H9 (cell line): ENCODE results near the gene AP1S1. TPM values are rescaled to one million over a fixed set of nuclear protein-coding genes. Genes with fewer than 3 reads are reported as not detected.
A peak's percentile ranks its signal among the peaks of the same experiment; 100 is the strongest.

Experiments used
- DNase-seq: peaks from one replicate; pipeline ENCODE4 v3.0.0-alpha.2; 2017
- H2AFZ ChIP-seq: one replicate; pipeline ENCODE4 v1.6.1; 2013; ENCODE audit warnings: mild to moderate bottlenecking, low read length, control low read depth, moderate library complexity
- H2AK5ac ChIP-seq: 2 replicates; pipeline ENCODE4 v1.6.1; 2013; ENCODE audit warnings: low read length, control low read depth, mixed read lengths; ENCODE audit not compliant: insufficient read length
- H2BK120ac ChIP-seq: one replicate; pipeline ENCODE4 v1.6.1; 2013; ENCODE audit warnings: low read depth, mild to moderate bottlenecking, low read length, control low read depth, inconsistent platforms; ENCODE audit not compliant: poor library complexity, severe bottlenecking
- H2BK12ac ChIP-seq: 2 replicates; pipeline ENCODE4 v1.6.1; 2013; ENCODE audit warnings: low read length, control low read depth, mixed read lengths, low read depth; ENCODE audit not compliant: insufficient read length
- H2BK15ac ChIP-seq: 2 replicates; pipeline ENCODE4 v1.6.1; 2013; ENCODE audit warnings: low read depth, low read length, control low read depth
- H2BK20ac ChIP-seq: one replicate; pipeline ENCODE4 v1.6.1; 2013; ENCODE audit warnings: low read depth, mild to moderate bottlenecking, low read length, control low read depth, inconsistent platforms; ENCODE audit not compliant: poor library complexity, severe bottlenecking
- H2BK5ac ChIP-seq: 2 replicates; pipeline ENCODE4 v1.6.1; 2013; ENCODE audit warnings: low read length, control low read depth, mixed read lengths; ENCODE audit not compliant: insufficient read length
- H3K14ac ChIP-seq: 2 replicates; pipeline ENCODE4 v1.6.1; 2013; ENCODE audit warnings: low read length, control low read depth; ENCODE audit not compliant: insufficient read depth
- H3K18ac ChIP-seq: 2 replicates; pipeline ENCODE4 v1.6.1; 2013; ENCODE audit warnings: low read depth, mild to moderate bottlenecking, mixed read lengths, low read length, control low read depth; ENCODE audit not compliant: insufficient read length
- H3K23ac ChIP-seq: 2 replicates; pipeline ENCODE4 v1.6.1; 2013; ENCODE audit warnings: low read length, control low read depth, mixed read lengths, low read depth; ENCODE audit not compliant: insufficient read length
- H3K23me2 ChIP-seq: 2 replicates; pipeline ENCODE4 v1.6.1; 2013; ENCODE audit warnings: low read depth, mild to moderate bottlenecking, mixed read lengths, low read length, control low read depth; ENCODE audit not compliant: insufficient read length, poor library complexity, severe bottlenecking
- H3K27ac ChIP-seq: 2 replicates; pipeline ENCODE4 v1.5.1; 2013; ENCODE audit warnings: low read length, control low read depth, mixed read lengths, low read depth; ENCODE audit not compliant: insufficient read length
- H3K27me3 ChIP-seq: 2 replicates; pipeline ENCODE4 v1.6.1; 2013; ENCODE audit warnings: low read length, control low read depth, inconsistent platforms; ENCODE audit not compliant: insufficient read depth
- H3K4ac ChIP-seq: 2 replicates; pipeline ENCODE4 v1.6.1; 2013; ENCODE audit warnings: low read depth, mild to moderate bottlenecking, control low read depth, inconsistent platforms, low read length, moderate library complexity
- H3K4me1 ChIP-seq: 2 replicates; pipeline ENCODE4 v1.6.1; 2013; ENCODE audit warnings: low read length, control low read depth, inconsistent platforms; ENCODE audit not compliant: insufficient read depth
- H3K4me2 ChIP-seq: 2 replicates; pipeline ENCODE4 v1.6.1; 2013; ENCODE audit warnings: low read length, control low read depth, mixed read lengths; ENCODE audit not compliant: insufficient read length, insufficient read depth
- H3K56ac ChIP-seq: 2 replicates; pipeline ENCODE4 v1.6.1; 2013; ENCODE audit warnings: low read depth, mild to moderate bottlenecking, mixed read lengths, low read length, control low read depth; ENCODE audit not compliant: insufficient read length
- H3K79me1 ChIP-seq: 2 replicates; pipeline ENCODE4 v1.6.1; 2013; ENCODE audit warnings: low read depth, mild to moderate bottlenecking, moderate library complexity, low read length, control low read depth, inconsistent platforms; ENCODE audit not compliant: insufficient read depth, poor library complexity, severe bottlenecking
- H3K79me2 ChIP-seq: 2 replicates; pipeline ENCODE4 v1.6.1; 2013; ENCODE audit warnings: low read length, control low read depth, inconsistent platforms; ENCODE audit not compliant: insufficient read depth
- H3K9ac ChIP-seq: 2 replicates; pipeline ENCODE4 v1.6.1; 2013; ENCODE audit warnings: low read length, control low read depth, mixed read lengths; ENCODE audit not compliant: insufficient read length; ENCODE audit errors: extremely low read depth
- H3K9me3 ChIP-seq: one replicate; pipeline ENCODE4 v1.6.1; 2013; ENCODE audit warnings: low read depth, low read length, inconsistent platforms; ENCODE audit not compliant: control insufficient read depth
- H3T11ph ChIP-seq: one replicate; pipeline ENCODE4 v1.6.1; 2013; ENCODE audit warnings: mild to moderate bottlenecking, low read length, control low read depth, inconsistent platforms
- H4K20me1 ChIP-seq: one replicate; pipeline ENCODE4 v1.6.1; 2013; ENCODE audit not compliant: control insufficient read depth, insufficient read length, insufficient read depth
- H4K5ac ChIP-seq: 2 replicates; pipeline ENCODE4 v1.6.1; 2013; ENCODE audit warnings: low read depth, mild to moderate bottlenecking, mixed read lengths, low read length, control low read depth; ENCODE audit not compliant: insufficient read length
- H4K8ac ChIP-seq: replicated peaks from 2 replicates; pipeline ENCODE4 v1.6.1; 2013; ENCODE audit warnings: low read length, control low read depth, mixed read lengths, low read depth; ENCODE audit not compliant: insufficient read length
- H4K91ac ChIP-seq: 2 replicates; pipeline ENCODE4 v1.6.1; 2013; ENCODE audit warnings: low read depth, mild to moderate bottlenecking, moderate library complexity, mixed read lengths, low read length, control low read depth; ENCODE audit not compliant: insufficient read length
- H3K27ac Mint-ChIP-seq, 3 experiments: 2 replicates in 2 of 3; 3 replicates in 1 of 3; pipeline ENCODE4 v1.8.0; 2020 to 2021; ENCODE audit warnings: mixed read lengths in 3 of 3, mild to moderate bottlenecking in 1 of 3, moderate library complexity in 1 of 3
- H3K27me3 Mint-ChIP-seq: 2 replicates; pipeline ENCODE4 v1.8.0; 2021; ENCODE audit warnings: low read depth, mild to moderate bottlenecking, moderate library complexity, mixed read lengths
- H3K36me3 Mint-ChIP-seq, 3 experiments: 2 replicates in 2 of 3; 3 replicates in 1 of 3; pipeline ENCODE4 v1.8.0; 2020 to 2021; ENCODE audit warnings: low read depth in 3 of 3, mixed read lengths in 3 of 3; ENCODE audit not compliant: insufficient read depth in 1 of 3
- H3K4me1 Mint-ChIP-seq, 2 experiments: 2 replicates each; pipeline ENCODE4 v1.8.0; 2020; ENCODE audit warnings: mixed read lengths in 2 of 2
- H3K4me3 Mint-ChIP-seq, 2 experiments: 2 replicates in 1 of 2; 3 replicates in 1 of 2; pipeline ENCODE4 v1.8.0; 2020 to 2021; ENCODE audit warnings: mild to moderate bottlenecking in 2 of 2, mixed read lengths in 2 of 2, moderate library complexity in 1 of 2
- H3K9me3 Mint-ChIP-seq, 2 experiments: 2 replicates in 1 of 2; 3 replicates in 1 of 2; pipeline ENCODE4 v1.8.0; 2020; ENCODE audit warnings: mild to moderate bottlenecking in 2 of 2, mixed read lengths in 2 of 2, moderate library complexity in 1 of 2
- WGBS: extraction: QIAGEN DNeasy Blood & Tissue Kit; methylation state at CpG from one replicate; pipeline ENCODE4 v1.1.7; 2013; ENCODE audit warnings: missing lambda C conversion rate, low lambda C conversion rate, mixed read lengths; ENCODE audit not compliant: insufficient read length; ENCODE audit errors: extremely low coverage; 5-methylcytosine and 5-hydroxymethylcytosine counted together
- total RNA-seq: library from RNA; stranded (reverse); gene quantifications from 2 replicates; pipeline ENCODE4 v1.2.1, GENCODE V29; 2021
- TF ChIP-seq, protein P1 (sequence below): fragments of 200-600 bp; sonication (generic); conservative IDR thresholded peaks from 3 replicates; pipeline ENCODE4 v1.8.0; 2021; ENCODE audit warnings: antibody characterized with exemption, mild to moderate bottlenecking

AP1S1 gene
- total RNA-seq, 1 experiment from 2014 or later: 65.2 TPM

DNA sequence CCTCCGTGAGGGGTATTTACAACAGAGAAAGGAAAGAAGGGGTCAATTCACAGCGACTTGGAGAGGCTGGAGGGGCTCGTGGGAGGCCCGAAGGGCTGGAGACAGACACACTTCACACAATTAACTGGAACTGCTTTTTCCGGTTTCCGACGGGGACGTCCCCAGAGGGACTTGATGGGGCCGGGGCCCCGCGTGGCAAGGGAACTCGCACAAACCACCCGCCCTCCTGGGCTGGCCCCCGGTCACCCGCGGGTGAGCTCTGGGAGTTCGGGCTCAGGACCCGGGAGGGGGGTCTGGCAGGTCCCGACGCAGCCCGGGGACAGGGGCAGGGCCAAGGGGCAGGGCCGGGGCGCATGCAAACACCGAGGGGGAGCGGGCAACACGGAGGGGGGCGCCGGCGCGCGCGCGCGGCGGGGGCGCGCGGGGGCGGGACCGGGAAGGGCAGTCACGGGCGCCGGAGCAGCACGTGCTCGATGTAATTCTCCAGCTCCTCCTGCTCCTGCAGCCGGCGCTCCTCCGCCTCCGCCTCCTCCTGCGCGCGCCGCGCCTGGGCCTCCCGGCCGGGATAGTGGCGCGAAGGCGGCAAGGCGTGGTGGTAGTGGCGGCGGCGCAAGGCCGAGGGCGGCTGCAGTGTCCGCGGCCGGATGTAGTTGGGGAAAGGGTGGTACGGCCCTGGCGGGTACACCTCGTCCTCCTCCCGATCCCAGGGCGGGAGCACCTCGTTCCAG, 8.4 kb downstream of the AP1S1 start:
- Histone ChIP-seq H3K27me3 (no peaks in the 10 kb centered on the region; the same call in 1 of the 2 replicates), H4K20me1 (no peaks in the 10 kb centered on the region), H3K14ac (peak overlapping the region; percentile 50; the same call in 1 of the 2 replicates), H2BK20ac (no peak overlapping the region), H3K23ac (no peak overlapping the region), H3K9ac (no peak overlapping the region), H4K91ac (no peak overlapping the region), H3K27ac (no peak overlapping the region), H3K9me3 (no peaks in the 10 kb centered on the region), H2BK12ac (no peak overlapping the region), H3K23me2 (peaks cover 34% of the 10 kb centered on the region), H3T11ph (no peak overlapping the region), H4K5ac (no peak overlapping the region), H3K4me1 (peaks cover 9% of the 10 kb centered on the region; the same call in 1 of the 2 replicates), H2AK5ac (no peak overlapping the region), H2BK120ac (no peak overlapping the region), H2AFZ (no peak overlapping the region), H3K18ac (peak overlapping the region; percentile 53), H3K79me2 (no peaks in the 10 kb centered on the region), H3K4ac (no peak overlapping the region), H2BK5ac (no peak overlapping the region), H3K4me2 (peak overlapping the region; percentile 65), H3K79me1 (no peaks in the 10 kb centered on the region), H2BK15ac (no peak overlapping the region), H4K8ac (no peak overlapping the region), H3K56ac (no peak overlapping the region)
- Mint-ChIP-seq H3K36me3 (peaks cover 0 to 14% (median 11%) of the 10 kb centered on the region in 3 experiments; a peak in 4 of 7 replicates), H3K27ac (peak overlapping the region in 2 of 3 experiments; percentile 42 to 92; a peak in 3 of 7 replicates), H3K9me3 (no peaks in the 10 kb centered on the region), H3K27me3 (peaks cover 29% of the 10 kb centered on the region), H3K4me3 (peak overlapping the region; percentile 79 to 87), H3K4me1 (peaks cover 41 to 61% of the 10 kb centered on the region in 2 experiments)
- TF ChIP-seq, protein P1, sequence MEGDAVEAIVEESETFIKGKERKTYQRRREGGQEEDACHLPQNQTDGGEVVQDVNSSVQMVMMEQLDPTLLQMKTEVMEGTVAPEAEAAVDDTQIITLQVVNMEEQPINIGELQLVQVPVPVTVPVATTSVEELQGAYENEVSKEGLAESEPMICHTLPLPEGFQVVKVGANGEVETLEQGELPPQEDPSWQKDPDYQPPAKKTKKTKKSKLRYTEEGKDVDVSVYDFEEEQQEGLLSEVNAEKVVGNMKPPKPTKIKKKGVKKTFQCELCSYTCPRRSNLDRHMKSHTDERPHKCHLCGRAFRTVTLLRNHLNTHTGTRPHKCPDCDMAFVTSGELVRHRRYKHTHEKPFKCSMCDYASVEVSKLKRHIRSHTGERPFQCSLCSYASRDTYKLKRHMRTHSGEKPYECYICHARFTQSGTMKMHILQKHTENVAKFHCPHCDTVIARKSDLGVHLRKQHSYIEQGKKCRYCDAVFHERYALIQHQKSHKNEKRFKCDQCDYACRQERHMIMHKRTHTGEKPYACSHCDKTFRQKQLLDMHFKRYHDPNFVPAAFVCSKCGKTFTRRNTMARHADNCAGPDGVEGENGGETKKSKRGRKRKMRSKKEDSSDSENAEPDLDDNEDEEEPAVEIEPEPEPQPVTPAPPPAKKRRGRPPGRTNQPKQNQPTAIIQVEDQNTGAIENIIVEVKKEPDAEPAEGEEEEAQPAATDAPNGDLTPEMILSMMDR: no peak
- WGBS: no CpG with 5 or more reads among the region's 74 CpGs
- peak; percentile 84 for DNase-seq
